GM12873 (cell line): ENCODE data around the gene ANKMY1.

ENCODE experiments used
- TF ChIP-seq, protein P1 (sequence below): IDR thresholded peaks from 2 replicates; pipeline ENCODE4 v1.5.1; 2012; ENCODE audit warnings: low read depth, mild to moderate bottlenecking, moderate library complexity, low read length, control low read depth; ENCODE audit not compliant: insufficient read depth; ENCODE audit errors: missing control alignments

Gene ANKMY1, protein sequence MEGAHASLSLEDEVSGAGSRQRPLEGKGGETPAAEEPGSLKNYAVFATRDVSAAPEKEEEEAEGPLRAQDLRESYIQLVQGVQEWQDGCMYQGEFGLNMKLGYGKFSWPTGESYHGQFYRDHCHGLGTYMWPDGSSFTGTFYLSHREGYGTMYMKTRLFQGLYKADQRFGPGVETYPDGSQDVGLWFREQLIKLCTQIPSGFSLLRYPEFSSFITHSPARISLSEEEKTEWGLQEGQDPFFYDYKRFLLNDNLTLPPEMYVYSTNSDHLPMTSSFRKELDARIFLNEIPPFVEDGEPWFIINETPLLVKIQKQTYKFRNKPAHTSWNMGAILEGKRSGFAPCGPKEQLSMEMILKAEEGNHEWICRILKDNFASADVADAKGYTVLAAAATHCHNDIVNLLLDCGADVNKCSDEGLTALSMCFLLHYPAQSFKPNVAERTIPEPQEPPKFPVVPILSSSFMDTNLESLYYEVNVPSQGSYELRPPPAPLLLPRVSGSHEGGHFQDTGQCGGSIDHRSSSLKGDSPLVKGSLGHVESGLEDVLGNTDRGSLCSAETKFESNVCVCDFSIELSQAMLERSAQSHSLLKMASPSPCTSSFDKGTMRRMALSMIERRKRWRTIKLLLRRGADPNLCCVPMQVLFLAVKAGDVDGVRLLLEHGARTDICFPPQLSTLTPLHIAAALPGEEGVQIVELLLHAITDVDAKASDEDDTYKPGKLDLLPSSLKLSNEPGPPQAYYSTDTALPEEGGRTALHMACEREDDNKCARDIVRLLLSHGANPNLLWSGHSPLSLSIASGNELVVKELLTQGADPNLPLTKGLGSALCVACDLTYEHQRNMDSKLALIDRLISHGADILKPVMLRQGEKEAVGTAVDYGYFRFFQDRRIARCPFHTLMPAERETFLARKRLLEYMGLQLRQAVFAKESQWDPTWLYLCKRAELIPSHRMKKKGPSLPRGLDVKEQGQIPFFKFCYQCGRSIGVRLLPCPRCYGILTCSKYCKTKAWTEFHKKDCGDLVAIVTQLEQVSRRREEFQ

DNA sequence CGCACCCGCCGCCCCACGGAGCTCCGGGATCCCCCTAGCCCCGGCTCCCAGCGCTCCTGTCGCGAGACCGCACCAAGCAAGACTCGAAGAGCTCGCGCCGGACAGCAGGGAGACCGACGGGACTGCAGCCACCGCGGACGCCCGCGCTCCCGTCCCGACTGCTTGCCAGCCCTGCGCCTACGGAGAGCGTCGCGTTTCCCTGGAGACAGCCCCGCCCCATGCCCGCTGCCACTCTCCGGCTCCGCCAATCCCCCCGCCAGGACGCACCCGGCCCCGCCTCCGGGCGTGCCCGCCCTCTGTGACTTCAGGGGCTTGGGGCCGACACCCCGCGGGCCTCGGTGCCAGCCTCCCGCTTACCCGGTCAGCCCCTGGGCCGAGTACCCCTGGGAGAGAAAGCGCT lies at the start of gene ANKMY1:
Gene ANKMY1, minus strand, starts transcription at position 181 of the 400 bp plus-strand sequence. CDS start 653 bp downstream, outside the sequence.
- TF ChIP-seq, protein P1, sequence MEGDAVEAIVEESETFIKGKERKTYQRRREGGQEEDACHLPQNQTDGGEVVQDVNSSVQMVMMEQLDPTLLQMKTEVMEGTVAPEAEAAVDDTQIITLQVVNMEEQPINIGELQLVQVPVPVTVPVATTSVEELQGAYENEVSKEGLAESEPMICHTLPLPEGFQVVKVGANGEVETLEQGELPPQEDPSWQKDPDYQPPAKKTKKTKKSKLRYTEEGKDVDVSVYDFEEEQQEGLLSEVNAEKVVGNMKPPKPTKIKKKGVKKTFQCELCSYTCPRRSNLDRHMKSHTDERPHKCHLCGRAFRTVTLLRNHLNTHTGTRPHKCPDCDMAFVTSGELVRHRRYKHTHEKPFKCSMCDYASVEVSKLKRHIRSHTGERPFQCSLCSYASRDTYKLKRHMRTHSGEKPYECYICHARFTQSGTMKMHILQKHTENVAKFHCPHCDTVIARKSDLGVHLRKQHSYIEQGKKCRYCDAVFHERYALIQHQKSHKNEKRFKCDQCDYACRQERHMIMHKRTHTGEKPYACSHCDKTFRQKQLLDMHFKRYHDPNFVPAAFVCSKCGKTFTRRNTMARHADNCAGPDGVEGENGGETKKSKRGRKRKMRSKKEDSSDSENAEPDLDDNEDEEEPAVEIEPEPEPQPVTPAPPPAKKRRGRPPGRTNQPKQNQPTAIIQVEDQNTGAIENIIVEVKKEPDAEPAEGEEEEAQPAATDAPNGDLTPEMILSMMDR: no peak

- TF ChIP-seq, protein P1: no peak
Measured at GRCh38 chr2:240605867-240606743, 48.3 kb upstream of the ANKMY1 start.

DNA sequence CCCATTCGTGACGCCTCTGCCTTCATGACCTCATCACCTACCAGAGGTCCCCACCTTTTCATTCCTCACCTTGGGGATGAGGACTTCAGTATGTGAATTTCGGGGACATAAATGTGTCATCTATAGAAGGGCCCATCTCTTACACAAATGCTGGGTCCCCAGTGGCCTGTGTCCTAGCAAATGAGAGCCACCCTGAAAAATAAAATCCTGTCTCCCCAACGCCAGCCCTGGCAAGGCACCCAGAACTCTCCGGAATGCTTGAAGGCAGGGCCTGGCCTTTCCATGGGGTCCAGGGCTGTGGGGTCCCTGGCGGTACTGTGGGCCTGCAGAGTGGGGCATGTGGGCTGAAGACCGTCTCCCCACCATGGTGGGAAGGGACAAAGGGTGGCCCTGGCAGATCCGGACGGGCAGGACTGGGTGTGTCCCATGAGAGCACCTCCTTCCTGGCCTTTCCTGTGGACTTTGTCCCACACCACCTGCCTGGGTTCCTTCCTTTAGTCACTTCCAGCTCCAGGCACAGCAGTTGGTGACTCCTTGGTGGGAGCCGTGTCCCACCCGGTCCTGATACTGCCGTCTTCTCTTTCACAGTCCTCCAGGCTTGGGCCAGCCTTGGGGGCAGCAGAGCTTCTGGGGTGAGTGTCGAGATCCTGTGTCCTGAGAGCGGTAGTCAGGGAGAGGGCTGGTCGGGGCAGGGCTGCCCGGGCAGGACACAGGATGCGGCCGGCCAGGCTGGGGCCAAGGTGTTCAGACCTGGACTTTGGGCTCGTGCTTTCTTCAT lies 47.3 kb upstream of the ANKMY1 start:
- TF ChIP-seq, protein P1: no peak

DNA sequence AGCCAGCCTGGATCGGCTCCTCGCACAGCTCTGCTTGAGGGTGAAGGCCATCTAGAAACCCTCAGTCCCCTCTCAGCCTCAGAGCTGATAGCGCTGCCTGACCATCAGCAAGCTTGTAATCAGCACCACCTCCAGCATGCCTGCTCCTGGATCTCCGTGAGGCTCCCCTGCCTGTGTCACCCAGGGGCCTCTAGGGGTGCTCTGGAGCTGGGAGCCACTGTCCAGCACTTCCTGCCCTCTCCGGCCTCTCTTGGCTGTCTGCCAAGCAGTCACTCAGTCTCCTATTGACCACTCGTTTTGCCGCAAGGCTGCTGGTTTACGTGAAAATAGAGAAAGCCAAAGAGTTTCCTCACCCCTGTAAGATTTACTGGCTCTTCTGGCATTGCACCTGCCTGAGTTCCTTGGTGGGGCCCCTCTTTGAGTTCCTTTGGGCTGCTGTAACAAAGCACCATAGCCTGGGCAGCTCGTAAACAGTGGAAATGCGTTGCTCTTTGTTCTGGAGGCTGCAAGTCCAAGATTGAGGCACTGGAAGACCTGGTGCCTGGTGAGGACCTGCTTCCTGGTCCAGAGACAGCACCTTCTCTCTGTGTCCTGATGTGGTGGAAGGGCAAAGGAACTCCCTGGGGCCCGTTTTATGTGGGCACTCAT lies 46.6 kb upstream of the ANKMY1 start:
- TF ChIP-seq, protein P1: peak; percentile 57

- TF ChIP-seq, protein P1: no peak
Measured at GRCh38 chr2:240603846-240604245, 46.1 kb upstream of the ANKMY1 start.

DNA sequence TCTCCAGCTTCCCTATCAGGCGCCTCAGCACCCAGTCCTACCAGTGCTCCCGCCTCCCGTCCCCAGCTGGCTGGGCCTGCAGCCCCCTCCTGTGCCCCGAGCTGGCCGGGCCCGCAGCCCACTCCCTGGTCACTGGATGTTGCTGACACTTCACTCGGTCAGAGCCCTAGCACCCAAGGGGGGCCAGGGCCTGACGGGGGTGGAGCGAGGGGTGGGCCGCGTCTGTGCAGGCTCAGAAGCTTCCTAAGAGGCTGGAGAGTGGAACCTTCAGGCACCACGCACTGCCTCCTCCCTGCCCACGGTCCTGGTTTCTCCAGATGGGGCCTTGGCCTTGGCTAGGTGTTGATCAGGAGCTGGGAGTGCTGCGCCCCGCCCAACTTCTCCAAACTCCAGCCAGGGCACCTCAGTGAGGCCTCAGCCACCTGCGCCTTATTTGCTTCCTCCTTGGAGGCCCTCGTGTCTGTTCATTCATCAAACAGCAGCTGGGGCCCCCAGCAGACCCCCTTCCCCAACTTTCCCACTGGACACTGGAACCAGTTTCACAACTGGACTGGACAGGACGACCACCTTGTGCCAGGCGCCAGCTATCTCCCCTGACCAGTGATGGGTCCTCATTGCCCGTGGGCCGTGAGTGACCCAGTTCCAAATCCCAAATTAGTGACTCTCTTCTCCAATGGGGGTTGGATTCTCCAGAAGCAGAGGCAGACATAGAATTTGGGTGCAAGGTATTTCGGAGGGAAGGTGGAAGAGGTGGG lies 45.5 kb upstream of the ANKMY1 start:
- TF ChIP-seq, protein P1: no peak
